GM19023 (cell line): ENCODE data around the gene RBM46.
"Not testable (repeated sequence)": the region's sequence is repeated elsewhere in the genome, so short reads cannot be mapped to it uniquely, and the experiment has no call there.

Experiments
- ATAC-seq: cut with Tn5 transposase; IDR thresholded peaks from one replicate; pipeline ENCODE4 v1.9.1; 2021; ENCODE audit warnings: mild to moderate bottlenecking, moderate library complexity; ENCODE audit not compliant: unreplicated experiment

RBM46 gene

DNA sequence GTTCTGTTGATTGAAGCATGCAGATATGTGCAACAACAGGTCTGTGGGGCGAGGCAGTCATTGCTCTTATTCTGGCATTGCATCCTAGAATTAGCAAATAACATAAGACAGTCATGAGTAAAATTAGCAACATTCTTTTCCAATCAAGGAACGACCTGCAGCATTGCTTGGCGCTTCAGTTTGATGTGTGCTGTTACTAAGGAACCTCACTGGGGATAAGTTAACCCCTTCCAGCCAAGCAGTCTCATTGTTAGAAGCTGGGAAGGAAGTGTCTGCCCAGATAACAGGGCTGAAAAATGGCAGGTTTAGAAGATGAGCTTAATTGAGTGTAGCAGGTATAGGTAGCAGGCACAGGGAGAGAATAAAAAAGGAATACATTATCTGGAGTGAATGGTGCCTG lies 55.4 kb downstream of the RBM46 start:
- no peak for ATAC-seq

DNA sequence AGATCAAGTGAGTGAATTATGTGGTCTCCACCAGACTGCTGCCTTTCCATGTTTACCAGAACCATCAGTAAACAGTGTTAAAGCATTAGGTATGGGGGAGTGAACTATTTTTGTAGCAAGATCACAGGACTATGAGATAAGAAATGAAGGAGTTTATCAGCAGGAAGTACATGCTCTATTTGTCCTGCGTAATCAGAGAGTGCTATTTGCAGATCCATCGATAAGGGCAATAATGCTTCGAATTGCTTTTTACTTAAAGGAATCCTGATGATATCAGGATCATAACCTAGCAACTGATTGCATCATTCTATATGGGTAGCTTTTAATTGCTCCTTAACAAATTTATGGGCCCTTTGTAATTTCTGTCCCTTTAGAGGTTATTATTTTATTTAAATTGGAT lies 57.1 kb downstream of the RBM46 start:
- ATAC-seq, result no peak

DNA sequence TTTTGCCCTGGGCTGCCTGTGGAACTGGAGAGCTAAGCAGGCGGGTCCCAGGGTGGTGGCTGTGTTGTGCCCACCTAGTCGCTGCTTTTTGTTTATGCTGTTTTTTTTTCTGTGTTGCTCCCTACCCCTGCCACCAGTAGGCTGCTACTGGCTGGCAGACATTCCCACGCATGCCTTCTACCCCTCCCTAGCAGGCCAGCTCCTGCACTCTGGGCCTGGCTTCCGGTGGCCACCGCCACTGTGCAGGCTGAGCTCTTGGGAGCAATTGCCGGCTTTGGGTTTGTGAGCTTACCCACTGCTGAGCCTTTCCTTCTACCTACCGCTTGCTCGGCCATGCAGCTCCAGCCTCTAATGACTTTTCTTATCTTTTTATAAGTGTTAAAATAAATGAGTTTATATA lies 57.6 kb downstream of the RBM46 start:
- no peak for ATAC-seq

DNA sequence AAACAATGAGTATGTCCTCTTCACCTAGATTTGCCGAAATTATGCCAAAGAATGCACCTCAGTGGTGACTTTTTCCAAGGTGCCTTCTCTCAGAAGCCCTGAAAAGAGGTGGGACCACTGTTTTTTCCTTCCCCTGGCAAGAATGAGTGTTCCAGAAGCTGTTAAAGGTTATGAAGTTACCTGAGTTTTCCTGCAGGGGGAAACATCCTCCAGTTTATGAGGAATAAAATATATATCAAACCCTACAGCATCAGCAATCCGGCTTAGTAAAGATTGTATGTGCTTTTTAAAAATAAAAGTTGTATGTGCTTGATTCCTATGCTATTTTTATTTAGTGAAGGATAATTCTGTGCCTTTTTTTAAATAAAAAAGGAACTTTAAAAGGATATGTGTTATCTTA lies 73.3 kb downstream of the RBM46 start:
- ATAC-seq, result no peak

DNA sequence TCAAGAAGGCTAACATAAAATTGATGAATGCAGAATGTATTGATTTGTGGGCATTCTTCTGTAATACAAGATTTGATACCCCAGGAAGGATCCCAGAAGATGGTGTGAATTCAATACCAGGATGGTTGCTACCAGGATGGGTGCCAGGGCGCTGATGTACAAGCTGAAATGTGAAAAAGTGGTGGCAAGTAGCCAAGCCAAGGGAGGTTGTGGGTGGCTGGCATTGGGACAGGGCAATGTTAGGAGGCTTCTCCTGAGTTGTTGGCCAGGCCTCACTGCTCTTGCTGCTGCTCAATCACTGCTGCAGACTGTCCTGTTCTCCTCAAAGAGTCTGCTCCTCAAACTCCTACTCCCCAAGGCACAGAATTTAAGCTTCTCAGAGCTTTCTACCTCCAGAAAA lies 77.1 kb downstream of the RBM46 start:
- ATAC-seq, result no peak

DNA sequence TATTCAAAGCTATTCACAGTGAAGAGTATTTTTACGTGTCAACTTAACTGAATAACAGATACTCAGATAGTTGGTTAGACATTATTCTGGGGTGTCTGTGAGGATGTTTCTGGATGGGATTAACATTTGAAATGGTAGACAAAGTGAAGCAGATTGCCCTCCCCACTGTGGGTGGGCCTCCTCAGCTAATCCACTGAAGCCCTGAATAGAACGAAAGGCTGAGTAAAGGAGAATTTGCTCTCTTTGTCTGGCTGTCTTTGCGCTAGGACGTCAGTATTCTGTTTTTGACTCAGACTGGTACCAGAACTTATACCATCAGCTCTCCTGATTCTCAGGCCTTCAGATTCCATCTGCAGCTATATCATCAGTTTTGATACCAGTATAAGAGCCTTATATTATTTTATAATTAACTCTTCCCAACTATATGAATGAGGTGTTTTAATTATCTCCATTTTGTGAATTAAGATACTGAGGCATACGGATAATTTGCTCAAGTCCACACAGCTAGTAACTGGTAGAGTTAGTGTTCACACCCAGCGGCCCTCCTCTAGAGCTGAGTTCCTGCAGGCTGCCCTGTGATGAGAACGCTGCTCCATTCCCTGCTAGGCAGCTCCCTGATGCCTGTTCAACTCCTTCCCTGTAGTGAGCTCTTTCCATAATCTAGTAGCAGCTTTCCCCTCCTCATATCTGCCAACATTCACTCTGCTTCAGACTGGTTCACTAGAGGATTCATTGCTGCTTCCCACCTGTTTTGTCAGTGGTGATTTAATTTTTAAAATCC lies 87.5 kb downstream of the RBM46 start:
- no peak for ATAC-seq

DNA sequence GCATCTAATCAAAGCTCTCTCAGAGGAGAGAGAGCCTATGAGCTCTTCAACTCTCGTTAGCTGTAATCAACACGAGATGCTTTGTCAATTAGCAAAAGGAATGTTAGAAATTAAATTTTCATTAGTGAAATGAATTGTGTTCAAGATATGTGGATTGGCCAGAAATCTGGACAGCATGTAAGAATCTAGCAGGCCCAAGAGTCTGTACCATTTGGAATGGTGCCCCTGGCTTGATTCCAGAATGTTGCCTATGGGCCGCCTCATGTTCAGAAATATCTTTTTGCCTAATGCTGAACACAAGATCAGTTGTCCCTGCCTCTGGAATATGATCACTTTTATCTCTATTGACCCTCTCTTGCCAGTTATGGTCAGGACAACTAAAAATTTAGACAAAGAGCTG lies 88.2 kb downstream of the RBM46 start:
- ATAC-seq, result no peak

DNA sequence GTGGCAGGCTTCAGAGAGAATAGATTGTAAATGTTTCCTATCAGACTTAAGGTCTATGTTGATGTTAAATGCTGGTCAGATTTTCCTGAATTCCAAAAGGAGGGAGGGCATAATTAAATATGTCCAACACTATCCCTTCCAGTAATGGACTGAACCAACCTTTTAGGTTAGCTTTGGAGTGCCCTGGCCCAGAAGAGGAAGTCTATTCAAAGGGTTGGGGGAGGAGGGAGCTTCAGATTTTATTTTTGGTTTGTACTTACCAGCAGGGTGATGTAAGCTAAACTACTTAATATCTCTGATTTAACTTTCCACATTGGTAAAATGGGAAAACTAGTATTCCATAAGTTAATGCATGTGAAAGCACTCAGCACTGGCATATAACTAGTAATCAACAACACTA lies 91.1 kb downstream of the RBM46 start:
- ATAC-seq, result no peak

DNA sequence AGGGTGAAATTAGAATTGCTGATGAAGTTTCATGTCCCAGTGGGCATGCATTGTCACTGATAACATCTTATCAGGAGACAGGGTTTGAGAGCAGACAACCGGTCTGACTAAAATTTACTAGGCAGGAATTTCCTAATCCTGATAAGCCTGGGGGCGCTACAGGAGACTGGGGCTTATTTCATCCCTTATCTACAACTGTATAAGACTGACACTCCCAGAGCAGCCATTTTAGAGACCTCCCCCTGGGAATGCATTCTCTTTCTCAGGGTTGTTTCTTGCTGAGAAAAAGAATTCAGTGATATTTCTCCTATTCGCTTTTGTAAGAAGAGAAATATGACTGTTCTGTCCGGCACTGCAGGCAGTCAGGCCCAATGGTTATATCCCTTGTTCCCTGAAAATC lies 93.0 kb downstream of the RBM46 start:
- ATAC-seq, result not testable (repeated sequence)

DNA sequence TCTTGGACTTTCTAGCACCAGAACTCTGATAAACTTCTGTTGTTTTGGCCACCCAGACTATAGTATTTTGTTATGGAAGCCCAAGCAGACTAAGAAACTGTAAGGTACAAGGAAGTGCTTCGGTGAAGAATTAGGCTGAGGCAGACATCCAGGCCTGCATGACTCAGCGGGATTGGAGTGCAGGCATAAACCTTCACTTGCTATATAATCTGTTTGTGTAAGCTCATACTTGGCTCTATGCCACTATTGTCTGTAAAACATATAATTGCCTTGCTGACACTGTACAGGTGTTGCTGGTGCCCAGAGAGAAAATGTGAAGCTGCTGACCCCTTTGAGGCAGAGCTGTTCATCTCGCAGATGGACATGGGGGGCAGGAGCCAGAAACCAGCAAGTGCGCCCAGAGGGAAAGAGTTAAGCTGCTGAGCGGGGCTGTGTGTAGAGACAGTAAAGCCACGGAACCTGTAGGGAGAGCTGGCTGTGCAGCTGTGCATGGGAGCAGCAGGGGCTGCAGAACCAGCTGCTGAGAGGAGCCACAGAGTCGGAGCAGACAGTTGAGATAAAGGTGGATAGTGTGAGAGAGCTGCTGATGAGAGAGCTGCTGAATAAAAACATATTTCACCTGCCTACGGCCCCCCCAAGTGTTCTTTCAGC lies 96.2 kb downstream of the RBM46 start:
- no peak for ATAC-seq
